Caco-2 (cell line): Measurements from ENCODE around the gene SMCO3. TPM values are rescaled to one million over a fixed set of nuclear protein-coding genes. Genes with fewer than 3 reads are reported as not detected.

Experiments
- BruUV-seq: library from RNA; stranded (reverse); fragments of 400-500 nt; replicated peaks from 2 replicates; lab custom pipeline; 2021; lab: Mats Ljungman, UMichigan
- CTCF ChIA-PET: fragments of 300-600 bp; sonication (Branson Sonifier 250); formaldehyde crosslinking; loops from one replicate; lab custom pipeline; 2022; ENCODE audit warnings: antibody characterized with exemption; lab: Charles Lee
- POLR2A ChIA-PET: fragments of 300-600 bp; sonication (Branson Sonifier 250); formaldehyde crosslinking; loops from one replicate; lab custom pipeline; 2022; ENCODE audit warnings: antibody characterized with exemption; lab: Charles Lee
- DNase-seq, 2 experiments: peaks; one replicate each; pipeline versions ENCODE4 v3.0.0 to v3.0.0-alpha.2; 2020 to 2022
- H3K27me3 ChIP-seq: replicated peaks from 2 replicates; pipeline ENCODE4 v1.6.0; 2011; ENCODE audit warnings: low read length; ENCODE audit not compliant: control insufficient read depth, insufficient read depth
- H3K36me3 ChIP-seq: 2 replicates; pipeline ENCODE4 v1.5.1; 2011; ENCODE audit warnings: low read length; ENCODE audit not compliant: control insufficient read depth, insufficient read depth
- H3K4me1 ChIP-seq: fragments of 250-450 bp; sonication (Bioruptor Pico); 2 replicates; pipeline ENCODE4 v1.5.1; 2020; ENCODE audit warnings: mild to moderate bottlenecking
- H3K4me3 ChIP-seq: 2 replicates; pipeline ENCODE4 v1.5.1; 2011; ENCODE audit warnings: low read depth, mild to moderate bottlenecking, control low read depth, low read length
- H3K9me3 ChIP-seq: fragments of 250-450 bp; sonication (Bioruptor Pico); 2 replicates; pipeline ENCODE4 v1.5.1; 2020; ENCODE audit warnings: mild to moderate bottlenecking, moderate library complexity
- H3K27ac Mint-ChIP-seq: one replicate; pipeline ENCODE4 v1.8.0; 2022; ENCODE audit warnings: mixed read lengths; ENCODE audit not compliant: unreplicated experiment
- H3K27me3 Mint-ChIP-seq: one replicate; pipeline ENCODE4 v1.8.0; 2022; ENCODE audit warnings: mixed read lengths; ENCODE audit not compliant: insufficient read depth, unreplicated experiment
- H3K36me3 Mint-ChIP-seq: one replicate; pipeline ENCODE4 v1.8.0; 2022; ENCODE audit warnings: mild to moderate bottlenecking, mixed read lengths; ENCODE audit not compliant: insufficient read depth, unreplicated experiment
- H3K4me1 Mint-ChIP-seq: one replicate; pipeline ENCODE4 v1.8.0; 2022; ENCODE audit warnings: low read depth, mixed read lengths; ENCODE audit not compliant: unreplicated experiment
- H3K4me3 Mint-ChIP-seq: one replicate; pipeline ENCODE4 v1.8.0; 2022; ENCODE audit warnings: mild to moderate bottlenecking, moderate library complexity, mixed read lengths; ENCODE audit not compliant: unreplicated experiment
- H3K9me3 Mint-ChIP-seq: one replicate; pipeline ENCODE4 v1.8.0; 2022; ENCODE audit warnings: mixed read lengths; ENCODE audit not compliant: unreplicated experiment
- CTCF ChIP-seq, 2 experiments: fragments of 200-600 bp in 1 of 2; IDR thresholded peaks; 1 replicate in 1 of 2; 2 replicates in 1 of 2; pipeline versions ENCODE4 v1.5.1 to v1.8.0; 2011 to 2022; ENCODE audit warnings: antibody characterized with exemption in 1 of 2, control low read depth in 1 of 2, inconsistent platforms in 1 of 2, low read depth in 1 of 2, low read length in 1 of 2, mild to moderate bottlenecking in 1 of 2, moderate library complexity in 1 of 2; ENCODE audit not compliant: insufficient read depth in 1 of 2, severe bottlenecking in 1 of 2, unreplicated experiment in 1 of 2
- intact Hi-C: fragments of 100-400 bp; cut with micrococcal nuclease; formaldehyde crosslinking; loops from one replicate; pipeline ENCODE4 v1.10.0; 2022; ENCODE audit not compliant: unreplicated experiment
- total RNA-seq: library from RNA; stranded (reverse); gene quantifications from 2 replicates; pipeline ENCODE4 v1.2.3, GENCODE V29; 2022

The SMCO3 gene
- total RNA-seq, 1 experiment from 2014 or later: not detected

GRCh38 chr12:14782756-14783155, 31.2 kb downstream of the SMCO3 start:
- Mint-ChIP-seq H3K4me3 (no peak overlapping the region), H3K9me3 (no peaks in the 10 kb centered on the region), H3K4me1 (peaks cover 9% of the 10 kb centered on the region), H3K36me3 (peaks cover 37% of the 10 kb centered on the region), H3K27ac (no peak overlapping the region), H3K27me3 (no peaks in the 10 kb centered on the region)
- DNase-seq: no peak
- Histone ChIP-seq H3K4me1 (peaks cover 3% of the 10 kb centered on the region), H3K36me3 (no peaks in the 10 kb centered on the region), H3K4me3 (no peak overlapping the region), H3K27me3 (no peaks in the 10 kb centered on the region), H3K9me3 (no peaks in the 10 kb centered on the region)
- ChIA-PET POLR2A (interaction anchor here (1.7 kb wide), 1 partner anchor 12 kb away, joined by 5 read pairs; a partner anchor contains a TSS), CTCF (interaction anchor here (1.7 kb wide), 1 partner anchor 13 kb away, joined by 5 read pairs; no protein-coding TSS in a partner anchor)
- intact Hi-C loops: no loop called here
- no TSS peak for BruUV-seq
- no peak for TF ChIP-seq CTCF (IDR thresholded peaks at IDR 0.05; ENCODE audit: insufficient read depth in 1 of 2, low read depth in 1 of 2, low read length in 1 of 2, severe bottlenecking in 1 of 2, unreplicated experiment in 1 of 2)

- no peak overlapping the region for H3K4me3 Mint-ChIP-seq
- Histone ChIP-seq H3K9me3 (no peaks in the 10 kb centered on the region), H3K4me3 (no peak overlapping the region), H3K27me3 (no peaks in the 10 kb centered on the region), H3K36me3 (no peaks in the 10 kb centered on the region), H3K4me1 (peaks cover 13% of the 10 kb centered on the region)
- H3K9me3 Mint-ChIP-seq: no peaks in the 10 kb centered on the region
- intact Hi-C loops: no loop called here
- peaks cover 21% of the 10 kb centered on the region for H3K4me1 Mint-ChIP-seq
- no peak overlapping the region for H3K27ac Mint-ChIP-seq
- TF ChIP-seq CTCF (IDR thresholded peaks at IDR 0.05; ENCODE audit: insufficient read depth in 1 of 2, low read depth in 1 of 2, low read length in 1 of 2, severe bottlenecking in 1 of 2, unreplicated experiment in 1 of 2): no peak
- no peak for DNase-seq
- peaks cover 31% of the 10 kb centered on the region for H3K36me3 Mint-ChIP-seq
- no peaks in the 10 kb centered on the region for H3K27me3 Mint-ChIP-seq
- ChIA-PET CTCF (interaction anchor here (1.7 kb wide), 1 partner anchor 11 kb away, joined by 5 read pairs; no protein-coding TSS in a partner anchor), POLR2A (interaction anchor here (1.7 kb wide), 1 partner anchor 11 kb away, joined by 5 read pairs; a partner anchor contains a TSS)
- BruUV-seq: no TSS peak
These were observed 32.4 kb downstream of the SMCO3 start for GRCh38 chr12:14781563-14781962.

- no peaks in the 10 kb centered on the region for H3K9me3 Mint-ChIP-seq
- H3K36me3 ChIP-seq: no peaks in the 10 kb centered on the region
- intact Hi-C loops: no loop called here
- H3K27me3 ChIP-seq: no peaks in the 10 kb centered on the region
- no TSS peak for BruUV-seq
- ChIA-PET CTCF (no interaction called here), POLR2A (interaction anchor here (1.7 kb wide), 1 partner anchor 10 kb away, joined by 5 read pairs; a partner anchor contains a TSS)
- no peak for TF ChIP-seq CTCF (IDR thresholded peaks at IDR 0.05; ENCODE audit: insufficient read depth in 1 of 2, low read depth in 1 of 2, low read length in 1 of 2, severe bottlenecking in 1 of 2, unreplicated experiment in 1 of 2)
- no peaks in the 10 kb centered on the region for H3K9me3 ChIP-seq
- no peaks in the 10 kb centered on the region for H3K27me3 Mint-ChIP-seq
- peaks cover 20% of the 10 kb centered on the region for H3K4me1 ChIP-seq
- H3K4me3 ChIP-seq: no peak overlapping the region
- H3K27ac Mint-ChIP-seq: no peak overlapping the region
- peaks cover 28% of the 10 kb centered on the region for H3K4me1 Mint-ChIP-seq
- H3K4me3 Mint-ChIP-seq: no peak overlapping the region
- peaks cover 24% of the 10 kb centered on the region for H3K36me3 Mint-ChIP-seq
- DNase-seq: no peak
These were observed 33.1 kb downstream of the SMCO3 start for GRCh38 chr12:14780859-14781258.
